Activated naive CD4-positive, alpha-beta T cell treated with anti-CD3 and anti-CD28 coated beads for 36 hours (primary cell): Measurements from ENCODE around the gene POLD3. TPM values are rescaled to one million over a fixed set of nuclear protein-coding genes. Genes with fewer than 3 reads are reported as not detected.

Source experiments
- CTCF ChIA-PET: fragments of 350-600 bp; sonication (Branson Sonifier 250); formaldehyde crosslinking; loops from one replicate; lab custom pipeline; 2021; ENCODE audit warnings: antibody characterized with exemption; lab: Charles Lee
- DNase-seq: peaks from one replicate; pipeline ENCODE4 v3.0.0-alpha.2; 2020
- H3K27ac Mint-ChIP-seq: one replicate; pipeline ENCODE4 v1.8.0; 2021; ENCODE audit warnings: mild to moderate bottlenecking, mixed read lengths
- H3K27me3 Mint-ChIP-seq: one replicate; pipeline ENCODE4 v1.8.0; 2021; ENCODE audit warnings: low read depth, mixed read lengths
- H3K36me3 Mint-ChIP-seq: one replicate; pipeline ENCODE4 v1.8.0; 2021; ENCODE audit warnings: low read depth, mixed read lengths
- H3K4me1 Mint-ChIP-seq: one replicate; pipeline ENCODE4 v1.8.0; 2021; ENCODE audit warnings: low read depth, mixed read lengths
- H3K4me3 Mint-ChIP-seq: one replicate; pipeline ENCODE4 v1.8.0; 2021; ENCODE audit warnings: mild to moderate bottlenecking, moderate library complexity, mixed read lengths
- H3K9me3 Mint-ChIP-seq: one replicate; pipeline ENCODE4 v1.8.0; 2021; ENCODE audit warnings: mixed read lengths
- intact Hi-C: fragments of 100-400 bp; cut with micrococcal nuclease; formaldehyde crosslinking; loops from one replicate; pipeline ENCODE4 v1.15.1; 2023
- total RNA-seq, 2 experiments: library from RNA; stranded (reverse); gene quantifications; one replicate each; pipeline ENCODE4 v1.2.3, GENCODE V29; 2021

The POLD3 gene
- total RNA-seq, 2 experiments from 2014 or later, result 84.8 to 91.9 TPM

DNA sequence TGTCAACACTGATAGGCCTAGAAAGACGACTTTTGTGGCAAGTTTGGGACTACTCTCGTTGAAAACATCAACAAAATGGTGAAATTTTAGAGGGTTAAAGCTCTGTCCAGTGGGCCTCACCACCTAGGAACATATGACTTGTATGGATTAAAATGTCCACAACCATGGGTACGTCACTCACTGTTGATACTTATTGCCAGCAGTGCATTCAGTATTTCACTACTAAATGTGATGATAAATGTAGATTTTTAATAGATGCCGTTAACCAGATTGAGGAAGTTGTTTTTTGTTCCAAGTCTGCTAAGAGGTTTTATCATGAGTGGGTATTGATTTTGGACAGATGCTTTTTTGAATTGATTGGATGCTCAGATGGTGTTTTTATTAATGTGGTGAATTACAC lies 33.7 kb downstream of the POLD3 start:
- intact Hi-C loops, result no loop called here
- H3K27ac Mint-ChIP-seq, result no peak overlapping the region
- no peak overlapping the region for H3K4me3 Mint-ChIP-seq
- peaks cover 43% of the 10 kb centered on the region for H3K36me3 Mint-ChIP-seq
- H3K4me1 Mint-ChIP-seq, result no peaks in the 10 kb centered on the region
- no peaks in the 10 kb centered on the region for H3K27me3 Mint-ChIP-seq
- CTCF ChIA-PET, result no interaction called here
- DNase-seq, result no peak
- H3K9me3 Mint-ChIP-seq, result no peaks in the 10 kb centered on the region

GRCh38 chr11:74626604-74627003 lies 34.2 kb downstream of the POLD3 start:
- no peak overlapping the region for H3K27ac Mint-ChIP-seq
- CTCF ChIA-PET, result interaction anchor here (0.6 to 0.7 kb wide), 2 partner anchors 239 to 1529 kb away, joined by 3 read pairs; no protein-coding TSS in a partner anchor
- peaks cover 40% of the 10 kb centered on the region for H3K36me3 Mint-ChIP-seq

DNA sequence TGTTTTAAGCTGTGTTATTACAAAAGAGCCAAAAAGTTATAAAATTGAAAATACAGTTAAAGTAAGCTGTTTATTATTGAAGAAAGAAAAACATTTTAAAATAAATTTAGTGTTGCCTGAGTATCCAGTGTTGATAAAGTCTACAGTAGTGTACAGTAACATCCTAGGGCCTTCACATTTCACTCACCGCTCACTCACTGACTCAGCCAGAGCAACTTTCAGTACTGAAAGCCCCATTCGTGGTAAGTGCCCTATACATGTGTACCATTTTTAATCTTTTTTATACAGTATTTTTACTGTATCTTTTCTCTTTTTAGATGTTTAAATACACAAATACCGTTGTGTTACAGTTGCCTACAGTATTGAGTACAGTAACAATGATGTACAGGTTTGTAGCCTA lies 35.0 kb downstream of the POLD3 start:
- Mint-ChIP-seq H3K27me3 (no peaks in the 10 kb centered on the region), H3K4me1 (peaks cover 2% of the 10 kb centered on the region), H3K36me3 (peaks cover 41% of the 10 kb centered on the region), H3K4me3 (no peak overlapping the region), H3K27ac (no peak overlapping the region), H3K9me3 (no peaks in the 10 kb centered on the region)
- CTCF ChIA-PET, result interaction anchor here (0.7 kb wide), 1 partner anchor 240 kb away, joined by 3 read pairs; no protein-coding TSS in a partner anchor
- intact Hi-C loops, result no loop called here
- DNase-seq, result no peak

More at GRCh38 chr11:74626604-74627003, 34.2 kb downstream of the POLD3 start:
- DNase-seq, result no peak
- intact Hi-C loops, result no loop called here
- Mint-ChIP-seq H3K9me3 (no peaks in the 10 kb centered on the region), H3K4me3 (no peak overlapping the region), H3K27me3 (no peaks in the 10 kb centered on the region), H3K4me1 (peaks cover under 1% of the 10 kb centered on the region)

DNA sequence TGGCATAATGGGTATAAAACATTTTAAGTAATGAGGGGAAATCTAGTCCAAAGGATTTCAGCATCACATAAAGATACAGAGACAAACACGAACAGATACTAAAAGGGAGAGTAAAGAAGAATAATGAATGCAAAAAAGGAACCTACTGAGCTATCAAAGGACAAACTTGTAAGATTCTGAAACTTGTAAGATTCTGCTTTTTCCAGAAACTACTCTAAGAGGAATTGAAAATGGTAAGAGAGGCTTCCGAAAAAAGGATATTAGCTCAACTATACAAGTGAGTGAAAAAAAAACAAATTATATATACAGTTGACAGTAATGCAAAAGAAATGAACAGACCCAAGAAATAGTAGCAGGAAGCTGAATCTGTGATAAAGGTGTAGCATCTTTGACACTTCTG lies 37.7 kb downstream of the POLD3 start:
- CTCF ChIA-PET, result no interaction called here
- intact Hi-C loops, result no loop called here
- peaks cover 49% of the 10 kb centered on the region for H3K36me3 Mint-ChIP-seq
- peaks cover 2% of the 10 kb centered on the region for H3K4me1 Mint-ChIP-seq
- DNase-seq, result no peak
- H3K27me3 Mint-ChIP-seq, result no peaks in the 10 kb centered on the region
- H3K9me3 Mint-ChIP-seq, result no peaks in the 10 kb centered on the region
- no peak overlapping the region for H3K27ac Mint-ChIP-seq
- no peak overlapping the region for H3K4me3 Mint-ChIP-seq

DNA sequence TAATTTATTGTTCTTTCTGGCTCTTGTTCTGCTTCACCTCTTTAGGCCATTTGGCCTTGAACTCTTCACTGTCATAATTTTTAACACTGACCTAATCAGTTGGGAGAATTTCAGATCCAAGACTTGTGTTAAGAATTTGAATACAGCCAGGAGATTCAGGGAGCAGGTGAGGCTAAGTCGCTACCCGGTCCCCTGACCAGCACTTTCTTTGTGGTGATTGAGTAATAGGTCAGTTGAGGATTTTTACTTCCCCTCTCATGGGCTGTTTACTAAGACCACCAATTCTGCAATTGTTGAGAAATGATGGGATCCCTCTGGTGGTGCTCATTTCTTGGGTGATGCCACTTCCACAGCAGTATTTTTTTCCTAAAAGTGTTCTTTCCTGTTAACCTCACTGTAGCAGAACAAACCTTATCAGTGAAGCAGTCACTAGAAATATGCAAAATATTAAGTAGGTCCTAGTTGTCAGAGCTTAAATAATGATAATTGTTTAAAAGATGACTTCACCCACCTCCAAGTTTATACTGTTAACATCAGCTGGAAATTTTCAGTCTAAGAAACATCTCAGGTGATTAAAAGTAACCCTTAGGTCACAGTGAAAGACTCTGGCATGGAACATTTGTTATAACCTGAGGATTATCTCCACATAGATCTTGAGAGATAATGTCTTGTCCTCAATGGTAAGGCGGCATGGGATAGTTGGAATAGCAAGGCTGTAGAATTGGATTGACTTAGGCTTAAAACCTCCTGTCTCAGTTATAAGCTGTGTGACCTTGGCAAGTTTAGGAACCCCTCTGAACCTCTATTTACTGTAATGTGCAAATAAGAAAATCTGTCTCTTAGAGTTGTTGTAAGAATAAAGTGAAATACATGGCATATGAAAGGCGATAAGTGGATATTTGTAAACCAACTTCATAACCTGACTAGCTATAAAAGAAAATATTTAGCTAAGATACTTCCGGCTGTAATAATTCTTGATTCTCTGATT lies 41.3 kb downstream of the POLD3 start:
- no peaks in the 10 kb centered on the region for H3K9me3 Mint-ChIP-seq
- H3K4me1 Mint-ChIP-seq, result peaks cover 16% of the 10 kb centered on the region
- H3K4me3 Mint-ChIP-seq, result no peak overlapping the region
- CTCF ChIA-PET, result no interaction called here
- intact Hi-C loops, result no loop called here
- no peak for DNase-seq
- H3K27me3 Mint-ChIP-seq, result no peaks in the 10 kb centered on the region
- peaks cover 61% of the 10 kb centered on the region for H3K36me3 Mint-ChIP-seq
- H3K27ac Mint-ChIP-seq, result no peak overlapping the region

DNA sequence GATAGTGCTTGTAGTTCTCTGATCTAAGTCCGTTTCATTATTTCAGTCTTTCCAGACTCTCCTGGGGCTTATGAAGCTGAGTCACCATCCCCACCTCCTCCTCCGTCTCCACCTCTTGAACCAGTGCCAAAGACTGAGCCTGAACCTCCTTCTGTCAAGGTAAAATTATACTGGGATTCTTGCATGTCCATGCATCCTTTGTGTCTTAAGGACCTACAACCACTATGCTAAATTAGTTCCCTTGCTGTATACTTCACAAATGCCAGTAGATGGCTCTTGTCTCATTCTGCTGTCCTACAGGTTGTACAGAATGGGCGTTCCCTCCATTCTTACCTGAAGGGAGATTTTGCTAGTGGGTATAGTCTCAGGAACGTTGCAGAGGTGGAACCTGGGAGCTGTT lies 42.2 kb downstream of the POLD3 start:
- no peaks in the 10 kb centered on the region for H3K9me3 Mint-ChIP-seq
- H3K27ac Mint-ChIP-seq, result no peak overlapping the region
- H3K27me3 Mint-ChIP-seq, result no peaks in the 10 kb centered on the region
- intact Hi-C loops, result no loop called here
- peaks cover 57% of the 10 kb centered on the region for H3K36me3 Mint-ChIP-seq
- DNase-seq, result no peak
- CTCF ChIA-PET, result interaction anchor here (0.7 to 1.9 kb wide), 2 partner anchors 62 to 64 kb away, joined by 3 to 4 read pairs; no protein-coding TSS in a partner anchor
- peaks cover 16% of the 10 kb centered on the region for H3K4me1 Mint-ChIP-seq
- no peak overlapping the region for H3K4me3 Mint-ChIP-seq

DNA sequence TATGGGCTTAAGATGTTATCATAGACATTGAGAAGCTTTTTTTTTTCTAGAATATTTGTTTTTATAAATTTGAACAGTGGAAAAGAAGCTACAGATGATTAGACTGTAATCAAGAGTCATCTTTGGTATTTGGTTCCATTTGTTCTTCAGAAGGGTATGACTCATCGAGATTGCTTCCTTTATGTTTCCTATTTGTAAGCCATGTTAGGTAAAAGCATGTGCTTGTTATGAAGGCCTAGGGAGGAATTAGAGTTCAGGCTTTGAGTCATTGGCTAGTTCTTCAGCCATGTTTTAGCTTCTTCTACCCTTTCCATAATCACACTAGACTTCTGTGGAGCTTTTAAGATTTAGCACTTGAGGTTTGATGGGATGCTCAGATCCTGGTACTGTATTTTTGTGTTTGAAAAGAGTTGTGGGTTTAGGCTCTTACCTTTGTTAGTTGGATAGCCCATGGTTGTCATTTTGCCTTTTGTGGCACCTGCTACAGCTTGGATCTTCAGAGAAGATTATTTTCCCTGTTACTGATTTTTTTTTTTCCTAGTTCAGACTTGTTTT lies 44.3 kb downstream of the POLD3 start:
- CTCF ChIA-PET, result interaction anchor here (0.6 kb wide), 1 partner anchor 1514 kb away, joined by 5 read pairs; no protein-coding TSS in a partner anchor
- intact Hi-C loops, result no loop called here
- H3K4me3 Mint-ChIP-seq, result no peak overlapping the region
- H3K36me3 Mint-ChIP-seq, result peaks cover 66% of the 10 kb centered on the region
- peak overlapping the region; percentile 38 for H3K27ac Mint-ChIP-seq
- no peak for DNase-seq
- H3K4me1 Mint-ChIP-seq, result peaks cover 14% of the 10 kb centered on the region
- H3K9me3 Mint-ChIP-seq, result no peaks in the 10 kb centered on the region
- no peaks in the 10 kb centered on the region for H3K27me3 Mint-ChIP-seq

- intact Hi-C loops, result no loop called here
- CTCF ChIA-PET, result no interaction called here
- DNase-seq, result no peak
- Mint-ChIP-seq H3K36me3 (peaks cover 71% of the 10 kb centered on the region), H3K27me3 (no peaks in the 10 kb centered on the region), H3K4me1 (peaks cover 13% of the 10 kb centered on the region), H3K4me3 (no peak overlapping the region), H3K9me3 (no peaks in the 10 kb centered on the region), H3K27ac (no peak overlapping the region)
Measured at GRCh38 chr11:74637700-74638099, 45.3 kb downstream of the POLD3 start.

DNA sequence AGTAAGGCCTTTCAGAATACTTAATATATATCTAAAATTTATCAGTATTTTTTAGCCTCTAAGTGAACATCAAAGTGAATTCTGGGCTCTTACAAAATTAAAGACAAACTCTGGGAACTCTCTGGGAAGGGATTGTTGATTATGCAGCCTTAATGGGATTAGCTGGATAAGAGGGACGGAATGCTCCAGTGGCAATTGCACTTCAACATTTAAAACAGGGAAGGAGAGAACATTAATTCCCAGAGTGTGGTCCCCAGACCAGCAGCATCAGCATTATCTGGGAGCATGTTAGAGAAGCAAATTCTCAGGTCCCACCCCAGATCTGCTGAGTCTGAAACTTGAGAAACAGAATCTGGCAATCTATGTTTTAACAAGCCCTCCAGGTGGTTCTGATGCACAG lies 46.5 kb downstream of the POLD3 start:
- H3K4me3 Mint-ChIP-seq, result no peak overlapping the region
- H3K4me1 Mint-ChIP-seq, result peaks cover 13% of the 10 kb centered on the region
- CTCF ChIA-PET, result interaction anchor here (1.2 kb wide), 1 partner anchor 697 kb away, joined by 3 read pairs; no protein-coding TSS in a partner anchor
- H3K27me3 Mint-ChIP-seq, result no peaks in the 10 kb centered on the region
- H3K27ac Mint-ChIP-seq, result no peak overlapping the region
- peaks cover 73% of the 10 kb centered on the region for H3K36me3 Mint-ChIP-seq
- DNase-seq, result no peak
- intact Hi-C loops, result no loop called here
- H3K9me3 Mint-ChIP-seq, result no peaks in the 10 kb centered on the region

- peaks cover 13% of the 10 kb centered on the region for H3K4me1 Mint-ChIP-seq
- peaks cover 71% of the 10 kb centered on the region for H3K36me3 Mint-ChIP-seq
- H3K4me3 Mint-ChIP-seq, result no peak overlapping the region
- CTCF ChIA-PET, result interaction anchor here (1.2 kb wide), 1 partner anchor 698 kb away, joined by 3 read pairs; no protein-coding TSS in a partner anchor
- intact Hi-C loops, result no loop called here
- H3K27me3 Mint-ChIP-seq, result no peaks in the 10 kb centered on the region
- H3K27ac Mint-ChIP-seq, result no peak overlapping the region
- DNase-seq, result no peak
- H3K9me3 Mint-ChIP-seq, result no peaks in the 10 kb centered on the region
Measured at GRCh38 chr11:74639533-74639932, 47.2 kb downstream of the POLD3 start.

DNA sequence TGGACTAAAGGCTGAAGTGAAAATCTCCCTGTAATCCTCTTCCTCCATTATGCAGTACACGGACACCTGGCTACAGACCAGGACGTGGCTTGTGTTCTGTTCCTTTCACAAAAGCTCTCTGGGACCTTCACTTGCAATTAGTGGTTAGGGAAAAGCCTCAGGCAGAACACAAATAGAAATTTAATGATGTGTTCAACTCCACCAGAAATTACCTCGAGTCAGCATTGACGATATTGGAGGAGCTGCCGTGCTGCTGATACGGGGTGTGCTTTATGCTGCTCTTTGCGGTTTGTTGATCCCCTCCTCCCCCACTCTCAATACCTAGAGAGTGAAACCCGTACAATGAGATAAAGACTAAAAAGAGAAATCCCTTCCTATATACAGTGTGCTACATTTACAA lies 48.9 kb downstream of the POLD3 start:
- Mint-ChIP-seq H3K27ac (no peak overlapping the region), H3K36me3 (peaks cover 60% of the 10 kb centered on the region), H3K9me3 (no peaks in the 10 kb centered on the region), H3K4me1 (peaks cover 7% of the 10 kb centered on the region), H3K27me3 (no peaks in the 10 kb centered on the region), H3K4me3 (no peak overlapping the region)
- no peak for DNase-seq
- intact Hi-C loops, result no loop called here
- CTCF ChIA-PET, result interaction anchor here (1.1 kb wide), 1 partner anchor 564 kb away, joined by 3 read pairs; no protein-coding TSS in a partner anchor

GRCh38 chr11:74641905-74642304 lies 49.5 kb downstream of the POLD3 start:
- Mint-ChIP-seq H3K4me3 (no peak overlapping the region), H3K9me3 (no peaks in the 10 kb centered on the region), H3K27me3 (no peaks in the 10 kb centered on the region), H3K27ac (no peak overlapping the region), H3K4me1 (peaks cover 2% of the 10 kb centered on the region), H3K36me3 (peaks cover 59% of the 10 kb centered on the region)
- CTCF ChIA-PET, result interaction anchor here (1.1 kb wide), 1 partner anchor 563 kb away, joined by 3 read pairs; no protein-coding TSS in a partner anchor
- no peak for DNase-seq
- intact Hi-C loops, result no loop called here
